Breast epithelium (tissue), 3 donors: ENCODE measurements around the gene OCA2.

Experiments
- POLR2A ChIP-seq: fragments of 450-650 bp; IDR thresholded peaks from one replicate; pipeline ENCODE4 v1.6.1; 2016; ENCODE audit warnings: antibody characterized with exemption, mild to moderate bottlenecking, moderate library complexity
- TF ChIP-seq, protein P1 (sequence below), 3 donors: fragments of 450-650 bp; IDR thresholded peaks; one replicate each; pipeline ENCODE4 v1.5.1; 2016 to 2017; ENCODE audit warnings: antibody characterized with exemption in 3 of 3, mild to moderate bottlenecking in 3 of 3, moderate library complexity in 3 of 3

DNA sequence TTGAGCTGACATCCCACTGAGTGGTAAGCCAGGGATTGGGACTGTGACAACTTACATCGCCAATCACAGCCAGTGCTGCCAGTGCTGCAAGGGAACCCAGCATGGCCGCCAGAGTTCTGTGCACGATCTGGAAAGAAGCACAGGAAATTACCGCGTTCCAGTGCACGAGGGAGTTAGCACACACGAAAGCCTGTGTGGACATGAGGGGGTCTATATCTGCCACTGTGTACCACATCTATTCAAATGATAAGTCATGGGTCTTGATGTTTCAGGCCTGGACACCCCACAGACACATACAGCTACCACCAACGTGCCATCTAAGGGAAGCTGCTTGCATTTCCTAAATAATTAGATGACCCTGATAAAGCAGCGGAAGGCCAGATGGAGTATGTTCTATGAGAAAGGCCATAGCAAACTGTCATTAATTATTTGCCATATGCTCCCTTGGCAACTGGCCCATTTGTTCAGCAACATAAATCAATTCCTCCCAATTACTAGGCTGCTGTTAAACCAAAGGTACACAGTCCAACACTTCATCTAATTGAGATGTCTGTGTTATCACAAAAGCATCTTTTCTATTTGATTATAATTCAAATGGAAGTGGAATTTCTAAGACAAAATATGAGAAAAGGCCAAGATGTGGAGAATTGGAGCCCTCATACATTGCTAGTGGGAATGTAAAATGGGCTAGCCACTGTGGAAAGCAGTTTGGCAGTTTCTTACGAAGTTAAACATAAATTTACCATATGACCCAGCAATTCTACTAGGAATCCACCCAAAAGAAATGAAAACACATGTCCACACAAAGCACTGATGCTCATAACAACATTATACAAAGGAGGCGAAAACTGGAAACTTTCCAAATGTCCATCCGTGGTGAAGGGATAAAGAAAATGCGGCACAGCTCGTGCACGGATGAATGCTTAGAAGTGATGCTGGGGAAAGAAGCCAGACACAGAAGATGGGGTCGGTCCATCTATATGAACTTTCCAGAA lies 108.3 kb downstream of the OCA2 start:
- no peak for TF ChIP-seq POLR2A
- TF ChIP-seq, protein P1, sequence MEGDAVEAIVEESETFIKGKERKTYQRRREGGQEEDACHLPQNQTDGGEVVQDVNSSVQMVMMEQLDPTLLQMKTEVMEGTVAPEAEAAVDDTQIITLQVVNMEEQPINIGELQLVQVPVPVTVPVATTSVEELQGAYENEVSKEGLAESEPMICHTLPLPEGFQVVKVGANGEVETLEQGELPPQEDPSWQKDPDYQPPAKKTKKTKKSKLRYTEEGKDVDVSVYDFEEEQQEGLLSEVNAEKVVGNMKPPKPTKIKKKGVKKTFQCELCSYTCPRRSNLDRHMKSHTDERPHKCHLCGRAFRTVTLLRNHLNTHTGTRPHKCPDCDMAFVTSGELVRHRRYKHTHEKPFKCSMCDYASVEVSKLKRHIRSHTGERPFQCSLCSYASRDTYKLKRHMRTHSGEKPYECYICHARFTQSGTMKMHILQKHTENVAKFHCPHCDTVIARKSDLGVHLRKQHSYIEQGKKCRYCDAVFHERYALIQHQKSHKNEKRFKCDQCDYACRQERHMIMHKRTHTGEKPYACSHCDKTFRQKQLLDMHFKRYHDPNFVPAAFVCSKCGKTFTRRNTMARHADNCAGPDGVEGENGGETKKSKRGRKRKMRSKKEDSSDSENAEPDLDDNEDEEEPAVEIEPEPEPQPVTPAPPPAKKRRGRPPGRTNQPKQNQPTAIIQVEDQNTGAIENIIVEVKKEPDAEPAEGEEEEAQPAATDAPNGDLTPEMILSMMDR (IDR thresholded peaks at IDR 0.05): no peak
